GM18508 (cell line): Measurements from ENCODE around the gene ITFG2.
"Not testable (repeated sequence)": the region's sequence is repeated elsewhere in the genome, so short reads cannot be mapped to it uniquely, and the experiment has no call there.

ENCODE experiments used
- ATAC-seq: cut with Tn5 transposase; IDR thresholded peaks from one replicate; pipeline ENCODE4 v1.9.1; 2021; ENCODE audit warnings: moderate number of reproducible peaks; ENCODE audit not compliant: insufficient read depth, unreplicated experiment

ITFG2 gene

DNA sequence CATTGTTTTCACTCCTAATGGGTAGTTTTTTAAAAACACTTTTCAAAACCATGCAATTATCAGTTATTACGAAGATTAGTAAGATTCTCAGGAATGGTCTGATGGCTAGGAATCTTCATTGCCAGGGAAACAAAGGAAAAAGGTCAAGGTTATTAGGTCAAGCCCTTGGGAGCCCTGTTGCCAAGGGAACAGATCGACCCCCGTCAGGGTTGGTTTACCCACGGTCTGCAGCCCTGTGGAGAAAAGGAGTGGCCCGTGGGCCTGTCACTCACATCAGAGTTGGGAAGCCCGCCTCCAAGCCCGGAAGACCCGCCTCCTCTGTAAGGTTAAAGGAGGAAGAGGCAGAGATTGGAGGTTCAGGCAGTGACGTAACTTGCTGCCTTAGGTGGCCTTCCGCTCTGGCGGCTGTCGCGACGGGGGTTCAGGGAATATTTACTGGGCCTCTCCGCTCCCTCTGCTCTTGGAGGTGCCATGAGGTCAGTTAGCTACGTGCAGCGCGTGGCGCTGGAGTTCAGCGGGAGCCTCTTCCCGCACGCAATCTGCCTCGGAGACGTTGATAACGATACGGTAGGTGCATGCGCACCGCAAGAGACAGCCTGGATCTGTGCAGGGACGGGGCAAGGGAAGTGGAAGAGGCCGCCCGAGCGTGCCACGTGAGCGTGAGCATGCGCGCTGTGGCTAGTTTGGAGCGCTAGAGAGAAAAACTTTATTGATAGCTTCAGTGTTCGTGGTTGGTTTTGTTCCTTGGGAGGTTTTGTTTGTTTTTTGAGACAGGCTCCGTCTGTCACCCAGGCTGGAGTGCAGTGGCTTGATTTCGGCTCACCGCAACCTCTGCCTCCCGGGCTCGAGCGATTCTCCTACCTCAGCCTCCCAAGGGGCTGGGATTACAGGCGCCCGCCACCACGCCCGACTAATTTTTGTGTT lies at the start of gene ITFG2:
ITFG2 (plus strand) TSS at position 379 of the 924 bp plus-strand sequence; CDS start at position 472, 93 bp downstream.
- peak; percentile 80 for ATAC-seq

DNA sequence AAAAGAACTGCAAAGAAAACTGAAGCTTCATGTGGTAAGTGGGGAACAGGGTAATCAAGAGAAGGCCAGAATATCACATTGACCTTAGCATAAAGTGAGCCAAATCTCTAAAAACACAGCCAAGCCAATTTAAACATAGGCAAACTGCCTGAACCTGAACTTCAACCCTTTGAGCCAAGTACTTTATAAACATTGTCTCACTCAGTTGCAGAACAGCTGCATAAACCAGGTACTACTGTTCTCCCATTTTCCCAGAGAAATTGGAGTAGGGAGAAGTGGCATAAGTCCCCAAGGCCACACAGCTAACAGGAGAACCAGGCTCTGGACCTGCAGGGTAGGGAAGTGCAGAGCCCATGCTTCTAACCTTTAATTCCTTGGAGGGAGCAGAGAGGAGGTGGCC lies 48.1 kb upstream of the ITFG2 start:
- no peak for ATAC-seq

GRCh38 chr12:2765052-2765451 lies 47.4 kb upstream of the ITFG2 start:
- ATAC-seq, result no peak

GRCh38 chr12:2765608-2766007 lies 46.9 kb upstream of the ITFG2 start:
- no peak for ATAC-seq

- ATAC-seq, result no peak
Observed at GRCh38 chr12:2768224-2768961, 44.1 kb upstream of the ITFG2 start.

- no peak for ATAC-seq
Observed at GRCh38 chr12:2769866-2770533, 42.5 kb upstream of the ITFG2 start.

DNA sequence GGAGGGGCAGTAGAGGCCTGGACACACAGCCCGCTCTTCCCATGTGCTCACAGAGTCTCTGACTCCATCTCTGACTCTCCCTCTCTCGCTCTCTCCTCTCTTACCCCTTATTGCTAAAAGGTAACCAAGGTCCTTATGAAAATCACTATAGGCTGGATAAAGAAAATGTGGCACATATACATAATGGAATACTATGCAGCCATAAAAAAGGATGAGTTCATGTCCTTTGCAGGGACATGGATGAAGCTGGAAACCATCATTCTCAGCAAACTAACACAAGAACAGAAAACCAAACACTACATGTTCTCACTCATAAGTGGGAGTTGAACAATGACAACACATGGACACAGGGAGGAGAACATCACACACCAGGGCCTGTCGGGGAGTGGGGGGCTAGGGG lies 41.9 kb upstream of the ITFG2 start:
- not testable (repeated sequence) for ATAC-seq

DNA sequence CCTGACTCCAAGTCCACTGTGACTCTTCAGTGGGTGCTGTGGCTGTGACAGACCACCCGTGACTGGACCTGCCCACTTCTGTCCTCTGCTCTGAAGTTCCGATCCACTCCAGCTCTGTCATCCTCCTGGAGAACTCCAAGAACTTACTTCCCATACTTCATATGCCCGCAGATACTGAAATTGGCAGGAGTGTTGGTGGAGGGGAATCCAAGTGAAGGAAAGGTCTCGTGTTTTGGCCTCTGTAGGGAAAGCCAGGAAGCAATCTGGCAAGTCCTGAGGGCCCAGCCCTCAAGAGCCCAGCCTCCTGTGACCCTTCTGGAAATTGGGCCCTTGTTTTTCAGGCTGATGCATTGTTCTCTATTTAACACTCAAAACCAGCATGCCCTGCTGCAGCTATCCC lies 40.1 kb upstream of the ITFG2 start:
- ATAC-seq, result no peak

DNA sequence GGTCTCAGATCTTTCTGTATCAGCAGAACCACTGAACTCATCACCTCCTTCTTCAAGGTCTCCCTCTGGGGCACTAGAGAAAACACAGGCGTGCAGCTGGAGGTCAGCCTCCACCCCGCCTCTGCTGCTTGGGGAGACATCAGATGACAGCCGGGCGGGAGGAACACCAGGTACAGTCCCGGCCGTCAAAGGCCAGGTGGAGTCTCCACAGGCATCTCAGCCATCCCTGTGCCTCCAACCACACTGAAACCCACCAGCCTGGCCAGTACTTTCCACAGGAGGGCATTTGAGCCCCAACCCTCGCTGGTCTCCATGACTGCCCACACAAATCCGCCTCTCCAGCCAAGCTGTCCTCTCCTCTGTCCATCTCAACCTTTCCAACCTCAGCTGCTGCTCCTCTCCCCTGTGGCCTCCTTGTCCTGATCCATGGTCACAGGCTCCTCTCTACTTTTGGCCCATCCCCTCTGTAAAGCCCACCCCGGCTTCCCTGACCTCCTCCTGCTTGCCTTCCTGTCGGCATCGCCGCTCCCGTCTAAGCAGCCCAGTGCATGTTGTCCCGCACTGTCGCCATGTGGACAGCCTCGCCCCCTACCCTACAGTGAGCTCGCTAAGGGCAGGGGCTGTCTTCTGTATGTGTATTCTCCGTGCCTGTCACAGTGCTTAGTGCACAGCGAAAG lies 39.1 kb upstream of the ITFG2 start:
- ATAC-seq, result no peak

DNA sequence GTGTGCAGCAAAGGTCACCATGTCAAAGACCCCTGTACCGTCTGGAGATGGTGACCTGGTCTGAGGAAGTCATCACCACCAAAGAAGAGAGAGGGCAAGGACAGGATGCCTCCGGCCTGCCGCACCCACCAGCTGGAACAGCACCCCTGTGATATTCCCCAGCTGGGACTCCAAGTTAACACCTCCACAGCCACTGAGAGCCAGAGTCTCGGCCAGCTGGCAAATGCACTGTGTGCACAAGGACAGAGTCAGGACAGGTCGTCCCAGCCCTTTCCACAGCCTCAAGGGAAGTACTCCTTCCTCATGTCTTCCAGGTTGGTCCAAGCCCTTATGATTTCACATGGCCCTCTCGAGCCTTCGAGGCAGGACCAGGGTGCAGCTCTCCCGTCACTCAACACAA lies 37.0 kb upstream of the ITFG2 start:
- no peak for ATAC-seq

GRCh38 chr12:2776129-2776806 lies 36.2 kb upstream of the ITFG2 start:
- ATAC-seq, result no peak

GRCh38 chr12:2779281-2779680 lies 33.2 kb upstream of the ITFG2 start:
- no peak for ATAC-seq

DNA sequence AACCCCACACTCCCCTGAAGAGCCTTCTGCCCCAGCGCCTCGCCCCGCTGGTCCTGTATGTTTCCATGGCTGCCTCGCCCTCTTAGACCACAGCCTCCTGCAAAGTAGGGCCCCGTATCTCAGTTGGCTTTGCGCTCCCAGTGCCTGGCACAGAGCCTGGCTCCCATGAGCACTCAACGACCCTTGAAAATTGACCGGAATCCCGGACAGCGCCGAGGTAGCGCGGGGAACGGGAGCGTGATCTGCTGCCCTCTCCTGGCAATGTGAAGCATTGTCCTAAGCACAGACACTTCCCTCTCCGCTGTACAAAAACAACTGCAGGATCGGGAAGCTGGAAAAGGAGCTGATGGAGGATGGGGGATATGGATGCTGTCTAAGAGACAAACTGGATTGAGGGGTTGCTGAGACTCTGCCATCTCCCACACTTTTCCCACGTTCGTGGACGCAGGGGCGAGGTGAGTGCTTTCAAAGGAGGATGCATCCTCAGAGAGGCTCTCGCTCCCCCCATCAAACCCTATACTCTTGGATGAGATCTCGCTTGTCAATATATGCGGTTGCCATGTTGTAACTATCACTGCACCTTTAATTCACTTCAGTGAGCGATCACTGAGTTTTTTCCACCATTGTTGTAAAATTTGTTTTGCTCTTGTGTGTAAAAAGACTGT lies 28.4 kb upstream of the ITFG2 start:
- ATAC-seq, result no peak

- ATAC-seq, result no peak
Observed at GRCh38 chr12:2785017-2785416, 27.5 kb upstream of the ITFG2 start.

DNA sequence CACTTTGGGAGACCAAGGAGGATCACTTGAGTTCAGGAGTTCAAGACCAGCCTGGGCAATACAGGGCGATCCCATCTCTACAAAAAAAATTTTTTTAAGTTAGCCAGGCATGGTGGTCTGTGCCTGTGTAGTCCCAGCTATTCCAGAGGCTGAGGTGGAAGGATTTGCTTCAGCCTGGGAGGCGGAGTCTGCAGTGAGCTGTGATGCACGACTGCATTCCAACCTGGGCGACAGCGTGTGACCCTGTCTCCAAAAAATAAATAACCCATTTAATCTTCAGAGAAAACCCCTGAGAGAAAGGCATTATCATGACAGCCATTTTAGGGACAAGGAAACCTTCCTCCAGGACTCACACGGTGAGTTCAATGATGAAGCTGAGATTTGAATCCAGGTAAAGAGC lies 21.4 kb upstream of the ITFG2 start:
- ATAC-seq, result no peak

GRCh38 chr12:2792671-2793500 lies 19.6 kb upstream of the ITFG2 start:
- ATAC-seq, result no peak

GRCh38 chr12:2793561-2793960 lies 18.9 kb upstream of the ITFG2 start:
- no peak for ATAC-seq

DNA sequence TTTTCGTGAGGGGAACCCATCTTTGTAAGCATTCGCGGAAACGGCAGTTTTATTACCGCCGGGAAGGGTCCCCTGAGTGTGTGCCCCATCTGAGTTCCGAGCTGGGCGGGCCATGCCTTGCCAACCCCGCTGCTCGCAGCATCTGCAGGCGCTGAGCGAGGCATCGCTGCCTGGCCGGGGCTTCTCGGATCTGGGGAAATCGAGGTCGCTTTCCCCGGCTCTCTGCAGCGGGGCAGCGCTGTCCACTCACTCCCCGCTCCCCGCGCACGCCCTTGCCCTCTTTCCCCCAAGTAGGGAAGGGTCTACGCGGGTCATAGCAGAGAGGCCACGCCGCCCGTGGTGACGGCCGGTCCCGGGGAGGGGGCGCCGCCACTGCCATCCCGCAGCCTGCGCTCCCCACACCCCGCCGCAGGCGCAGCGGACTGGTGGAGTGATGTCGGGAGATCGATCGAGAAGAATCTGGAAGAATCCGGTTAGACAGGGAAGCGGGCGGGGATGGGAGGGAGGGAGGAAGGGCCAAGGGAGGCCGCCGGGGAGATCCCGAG lies 18.2 kb upstream of the ITFG2 start:
- ATAC-seq, result no peak
